ENCODE measurements around the gene SHISA9.

SHISA9 gene

DNA sequence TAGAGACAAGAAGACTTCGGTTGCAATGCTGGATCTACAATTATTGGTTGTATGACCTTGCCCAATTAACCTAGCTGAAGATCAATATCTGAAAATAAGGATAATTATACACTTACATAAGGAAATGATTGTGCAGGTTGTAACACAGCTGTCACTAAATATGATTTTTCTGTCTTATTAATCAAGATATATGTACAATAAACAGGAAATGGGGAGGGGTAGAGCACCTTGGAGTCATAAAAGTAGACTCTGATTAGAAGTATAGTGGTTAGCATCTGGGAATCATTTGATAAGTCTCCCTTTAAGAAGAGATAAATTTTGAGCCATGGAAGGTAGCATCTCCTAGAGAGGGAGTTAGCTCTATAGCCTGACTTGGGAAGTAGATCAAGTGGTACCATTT is 369.2 kb downstream of the SHISA9 start:
- no peak for DNase-seq (ENCODE audit: low read depth)
- TF ChIP-seq, protein P1, sequence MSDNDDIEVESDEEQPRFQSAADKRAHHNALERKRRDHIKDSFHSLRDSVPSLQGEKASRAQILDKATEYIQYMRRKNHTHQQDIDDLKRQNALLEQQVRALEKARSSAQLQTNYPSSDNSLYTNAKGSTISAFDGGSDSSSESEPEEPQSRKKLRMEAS (IDR thresholded peaks at IDR 0.05; ENCODE audit: low read depth, low read length) = no peak
- TF ChIP-seq CTCF (IDR thresholded peaks at IDR 0.05; ENCODE audit: low read depth, low read length) = no peak
- no peak for TF ChIP-seq MYC (IDR thresholded peaks at IDR 0.05; ENCODE audit: low read depth, low read length)
- no peak for TF ChIP-seq POLR2A (IDR thresholded peaks at IDR 0.05; ENCODE audit: extremely low read depth, insufficient read length)
- H3K4me3 ChIP-seq (ENCODE audit: low read depth, low read length) = no peak overlapping the region

DNA sequence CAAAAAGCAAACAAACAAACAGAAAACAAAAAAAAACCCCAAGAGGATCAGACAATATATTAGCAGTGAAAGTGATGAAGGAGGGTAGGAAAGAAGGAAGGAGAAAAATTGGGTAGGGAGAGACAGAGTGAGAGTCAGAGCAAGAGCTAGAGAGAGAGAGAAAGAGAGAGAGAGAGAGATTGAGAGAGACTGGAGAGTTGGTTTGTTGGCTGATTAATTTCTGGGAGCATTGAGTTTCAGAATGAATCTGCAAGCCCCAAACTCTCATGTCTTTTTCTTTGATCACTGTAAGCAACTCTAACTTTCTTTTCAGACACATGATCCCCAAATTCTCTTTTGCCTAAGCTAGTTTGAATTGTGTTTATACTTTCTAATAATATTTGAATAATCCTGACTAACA is 388.1 kb downstream of the SHISA9 start:
- no peak for DNase-seq (ENCODE audit: low read depth)
- no peak for TF ChIP-seq MYC (IDR thresholded peaks at IDR 0.05; ENCODE audit: low read depth, low read length)
- TF ChIP-seq POLR2A (IDR thresholded peaks at IDR 0.05; ENCODE audit: extremely low read depth, insufficient read length) = no peak
- TF ChIP-seq, protein P1 (IDR thresholded peaks at IDR 0.05; ENCODE audit: low read depth, low read length) = no peak
- no peak for TF ChIP-seq CTCF (IDR thresholded peaks at IDR 0.05; ENCODE audit: low read depth, low read length)
- no peak overlapping the region for H3K4me3 ChIP-seq (ENCODE audit: low read depth, low read length)

Data from NB4 (cell line).